SK-N-SH (cell line): ENCODE data around the gene MC2R. TPM values are rescaled to one million over a fixed set of nuclear protein-coding genes. Genes with fewer than 3 reads are reported as not detected.

Experiments
- CTCF ChIA-PET: fragments of 300-600, 350-600 bp; formaldehyde crosslinking; extraction: SDS; loops from one replicate; lab custom pipeline; 2021; lab: Yijun Ruan, JAX
- POLR2A ChIA-PET: fragments of 350-600 bp; sonication (Branson Sonifier 250); formaldehyde crosslinking; extraction: SDS; loops from one replicate; lab custom pipeline; 2020; ENCODE audit warnings: antibody characterized with exemption, inconsistent platforms; lab: Yijun Ruan, JAX
- DNase-seq: peaks from one replicate; pipeline ENCODE4 v3.0.0; 2012
- H2AFZ ChIP-seq: fragments of 200-600 bp; sonication (generic); 2 replicates; pipeline ENCODE4 v1.8.1; 2016; ENCODE audit warnings: antibody characterized with exemption, mild to moderate bottlenecking, low read depth
- H3F3A ChIP-seq: fragments of 200-600 bp; sonication (generic); replicated peaks from 2 replicates; pipeline ENCODE3; 2016; ENCODE audit warnings: antibody characterized with exemption, mild to moderate bottlenecking; ENCODE audit not compliant: insufficient read depth
- H3K27ac ChIP-seq, 2 experiments: fragments of 200-500 bp in 1 of 2; fragments of 200-600 bp in 1 of 2; sonication (Bioruptor generic) in 1 of 2; sonication (generic), shearing (Covaris generic) in 1 of 2; 2 replicates each; pipeline versions ENCODE4 v1.5.1 to v1.6.1; 2014 to 2016; ENCODE audit warnings: low read depth in 2 of 2, inconsistent platforms in 1 of 2, low read length in 1 of 2, mild to moderate bottlenecking in 1 of 2, mixed read lengths in 1 of 2
- H3K27me3 ChIP-seq: fragments of 200-600 bp; sonication (generic), shearing (Covaris generic); 2 replicates; pipeline ENCODE4 v1.6.1; 2016; ENCODE audit warnings: mixed run types; ENCODE audit not compliant: insufficient read depth
- H3K36me3 ChIP-seq, 2 experiments: fragments of 200-500 bp in 1 of 2; fragments of 200-600 bp in 1 of 2; sonication (Bioruptor generic) in 1 of 2; sonication (generic) in 1 of 2; replicated peaks in 1 of 2; 2 replicates each; pipeline versions ENCODE3 to v1.5.1; 2014 to 2016; ENCODE audit warnings: low read length in 1 of 2, mild to moderate bottlenecking in 1 of 2; ENCODE audit not compliant: insufficient read depth in 2 of 2, control insufficient read depth in 1 of 2
- H3K4me1 ChIP-seq, 2 experiments: fragments of 200-500 bp in 1 of 2; fragments of 200-600 bp in 1 of 2; sonication (Bioruptor generic) in 1 of 2; sonication (generic), shearing (Covaris generic) in 1 of 2; 2 replicates each; pipeline versions ENCODE4 v1.5.1 to v1.6.1; 2014 to 2016; ENCODE audit warnings: low read depth in 1 of 2, low read length in 1 of 2, mixed run types in 1 of 2; ENCODE audit not compliant: insufficient read depth in 2 of 2, control insufficient read depth in 1 of 2
- H3K4me2 ChIP-seq: fragments of 200-600 bp; sonication (generic), shearing (Covaris generic); 2 replicates; pipeline ENCODE4 v1.6.1; 2017; ENCODE audit warnings: mixed run types
- H3K4me3 ChIP-seq, 2 experiments: fragments of 200-500 bp in 1 of 2; fragments of 200-600 bp in 1 of 2; sonication (Bioruptor generic) in 1 of 2; sonication (generic), shearing (Covaris generic) in 1 of 2; 2 replicates each; pipeline versions ENCODE4 v1.5.1 to v1.8.1; 2014 to 2016; ENCODE audit warnings: low read depth in 2 of 2, inconsistent platforms in 1 of 2, low read length in 1 of 2, mild to moderate bottlenecking in 1 of 2, mixed read lengths in 1 of 2, moderate library complexity in 1 of 2
- H3K79me2 ChIP-seq: fragments of 200-600 bp; sonication (generic); 2 replicates; pipeline ENCODE4 v1.8.1; 2017; ENCODE audit warnings: mild to moderate bottlenecking; ENCODE audit not compliant: insufficient read depth
- H3K9ac ChIP-seq: fragments of 200-600 bp; sonication (generic); 2 replicates; pipeline ENCODE4 v1.6.1; 2017; ENCODE audit warnings: mixed run types
- H3K9me2 ChIP-seq: fragments of 200-600 bp; sonication (generic); 2 replicates; pipeline ENCODE4 v1.6.1; 2017; ENCODE audit warnings: mixed run types
- H3K9me3 ChIP-seq: fragments of 200-600 bp; sonication (generic); 2 replicates; pipeline ENCODE4 v1.6.1; 2017; ENCODE audit warnings: mixed run types, mild to moderate bottlenecking, moderate library complexity
- H4K20me1 ChIP-seq: fragments of 200-600 bp; sonication (generic); 2 replicates; pipeline ENCODE4 v1.6.1; 2017; ENCODE audit warnings: mild to moderate bottlenecking, mixed run types; ENCODE audit not compliant: insufficient read depth
- FOXJ3 ChIP-seq: sonication (generic); formaldehyde crosslinking; IDR thresholded peaks from 2 replicates; pipeline ENCODE4 v1.5.1; 2020; ENCODE audit warnings: mild to moderate bottlenecking, missing genetic modification reagents
- GABPA ChIP-seq: IDR thresholded peaks from 2 replicates; pipeline ENCODE4 v1.4.0; 2012; ENCODE audit warnings: low read depth, mild to moderate bottlenecking
- JUND ChIP-seq: IDR thresholded peaks from 2 replicates; pipeline ENCODE4 v1.4.0; 2012
- MXI1 ChIP-seq: IDR thresholded peaks from 2 replicates; pipeline ENCODE4 v1.6.1; 2012; ENCODE audit warnings: mild to moderate bottlenecking, low read depth, low read length, improper control_type of control experiment
- NRF1 ChIP-seq: IDR thresholded peaks from 2 replicates; pipeline ENCODE4 v1.6.1; 2012; ENCODE audit warnings: low read depth, mild to moderate bottlenecking, low read length
- POLR2AphosphoS5 ChIP-seq: IDR thresholded peaks from 2 replicates; pipeline ENCODE4 v1.6.1; 2012; ENCODE audit warnings: low read depth, low read length
- RCOR1 ChIP-seq: fragments of 150-350 bp; IDR thresholded peaks from 2 replicates; pipeline ENCODE4 v1.6.1; 2017; ENCODE audit warnings: antibody characterized with exemption, low read length
- RFX5 ChIP-seq: IDR thresholded peaks from 2 replicates; pipeline ENCODE4 v1.6.1; 2012; ENCODE audit warnings: mild to moderate bottlenecking, improper control_type of control experiment, low read length
- SMC3 ChIP-seq: IDR thresholded peaks from 2 replicates; pipeline ENCODE4 v1.6.1; 2012; ENCODE audit warnings: low read depth, low read length, improper control_type of control experiment
- TAF1 ChIP-seq: IDR thresholded peaks from 2 replicates; pipeline ENCODE4 v1.6.1; 2012; ENCODE audit warnings: low read depth, mild to moderate bottlenecking, low read length, moderate library complexity, borderline replicate concordance
- TEAD4 ChIP-seq: IDR thresholded peaks from 2 replicates; pipeline ENCODE4 v1.4.0; 2012; ENCODE audit warnings: mild to moderate bottlenecking, borderline replicate concordance; ENCODE audit not compliant: insufficient read depth
- USF1 ChIP-seq: IDR thresholded peaks from 2 replicates; pipeline ENCODE4 v1.4.0; 2012; ENCODE audit warnings: low read depth, borderline replicate concordance
- YY1 ChIP-seq: IDR thresholded peaks from 2 replicates; pipeline ENCODE4 v1.4.0; 2012; ENCODE audit warnings: low read depth, mild to moderate bottlenecking
- ZBTB33 ChIP-seq: IDR thresholded peaks from 2 replicates; pipeline ENCODE4 v1.4.0; 2012; ENCODE audit warnings: low read depth, borderline replicate concordance
- WGBS: methylation state at CpG from one replicate; pipeline ENCODE4 v1.1.6; 2017; ENCODE audit warnings: low lambda C conversion rate; 5-methylcytosine and 5-hydroxymethylcytosine counted together
- polyA plus RNA-seq, 3 experiments: library from polyadenylated mRNA; depleted of rRNA; stranded (reverse); fragments of >200 nt; gene quantifications; 2 replicates each; pipeline ENCODE4 v1.2.3, GENCODE V29; 2012
- TF ChIP-seq, protein P1 (sequence below): fragments of 150-350 bp; IDR thresholded peaks from 2 replicates; pipeline ENCODE4 v1.6.1; 2016; ENCODE audit warnings: mild to moderate bottlenecking, low read depth, low read length
- TF ChIP-seq, protein P2 (sequence below): fragments of 150-350 bp; IDR thresholded peaks from 2 replicates; pipeline ENCODE4 v1.6.1; 2017; ENCODE audit warnings: antibody characterized with exemption, low read length, low read depth, borderline replicate concordance
- TF ChIP-seq, protein P3 (sequence below): IDR thresholded peaks from 2 replicates; pipeline ENCODE4 v1.6.1; 2012; ENCODE audit warnings: mild to moderate bottlenecking, low read depth, low read length, moderate library complexity

The MC2R gene
- polyA plus RNA-seq, 1 of the 3 experiments (the other 2 are of a cell fraction) = not detected

DNA sequence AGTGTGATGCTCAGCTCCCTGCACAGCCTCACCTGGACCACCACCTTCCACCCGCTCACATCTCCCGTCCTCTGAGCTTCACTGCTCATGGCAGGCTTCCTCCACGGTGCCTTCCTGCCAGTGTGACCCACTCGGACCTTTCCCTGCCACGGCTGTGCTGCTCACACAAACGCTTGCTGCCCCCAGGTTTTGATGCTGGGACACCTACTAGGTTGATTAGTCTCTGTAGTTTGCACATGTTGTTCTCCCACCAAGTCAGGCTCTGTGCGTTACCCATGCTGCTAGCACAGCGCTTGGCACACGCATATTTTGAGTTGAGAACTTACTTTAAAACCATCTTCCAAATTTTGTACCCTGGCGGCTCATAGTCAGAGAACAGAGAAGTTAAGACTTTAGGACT lies 2.1 kb downstream of the MC2R start:
- DNase-seq = no peak
- Histone ChIP-seq H3F3A (no peaks in the 10 kb centered on the region), H4K20me1 (no peaks in the 10 kb centered on the region), H2AFZ (no peak overlapping the region), H3K79me2 (no peaks in the 10 kb centered on the region), H3K4me1 (peaks cover 0 to 5% of the 10 kb centered on the region in 2 experiments; a peak in 1 of 4 replicates), H3K9me3 (no peaks in the 10 kb centered on the region), H3K9ac (no peak overlapping the region), H3K9me2 (no peaks in the 10 kb centered on the region), H3K27ac (no peak overlapping the region), H3K36me3 (no peaks in the 10 kb centered on the region), H3K4me3 (no peak overlapping the region), H3K27me3 (peaks cover 46% of the 10 kb centered on the region; the same call in 1 of the 2 replicates), H3K4me2 (no peak overlapping the region)
- CTCF ChIA-PET = interaction anchor here (1.2 kb wide), 1 partner anchor 173 kb away, joined by 3 read pairs; no protein-coding TSS in a partner anchor
- no peak for TF ChIP-seq TEAD4
- no peak for TF ChIP-seq RCOR1
- TF ChIP-seq NRF1 = no peak
- no peak for TF ChIP-seq GABPA
- TF ChIP-seq, protein P1, sequence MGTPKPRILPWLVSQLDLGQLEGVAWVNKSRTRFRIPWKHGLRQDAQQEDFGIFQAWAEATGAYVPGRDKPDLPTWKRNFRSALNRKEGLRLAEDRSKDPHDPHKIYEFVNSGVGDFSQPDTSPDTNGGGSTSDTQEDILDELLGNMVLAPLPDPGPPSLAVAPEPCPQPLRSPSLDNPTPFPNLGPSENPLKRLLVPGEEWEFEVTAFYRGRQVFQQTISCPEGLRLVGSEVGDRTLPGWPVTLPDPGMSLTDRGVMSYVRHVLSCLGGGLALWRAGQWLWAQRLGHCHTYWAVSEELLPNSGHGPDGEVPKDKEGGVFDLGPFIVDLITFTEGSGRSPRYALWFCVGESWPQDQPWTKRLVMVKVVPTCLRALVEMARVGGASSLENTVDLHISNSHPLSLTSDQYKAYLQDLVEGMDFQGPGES = no peak
- TF ChIP-seq FOXJ3 = no peak
- no peak for TF ChIP-seq YY1
- TF ChIP-seq, protein P2, sequence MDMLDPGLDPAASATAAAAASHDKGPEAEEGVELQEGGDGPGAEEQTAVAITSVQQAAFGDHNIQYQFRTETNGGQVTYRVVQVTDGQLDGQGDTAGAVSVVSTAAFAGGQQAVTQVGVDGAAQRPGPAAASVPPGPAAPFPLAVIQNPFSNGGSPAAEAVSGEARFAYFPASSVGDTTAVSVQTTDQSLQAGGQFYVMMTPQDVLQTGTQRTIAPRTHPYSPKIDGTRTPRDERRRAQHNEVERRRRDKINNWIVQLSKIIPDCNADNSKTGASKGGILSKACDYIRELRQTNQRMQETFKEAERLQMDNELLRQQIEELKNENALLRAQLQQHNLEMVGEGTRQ = no peak
- no peak for TF ChIP-seq JUND
- no peak for TF ChIP-seq SMC3
- TF ChIP-seq, protein P3, sequence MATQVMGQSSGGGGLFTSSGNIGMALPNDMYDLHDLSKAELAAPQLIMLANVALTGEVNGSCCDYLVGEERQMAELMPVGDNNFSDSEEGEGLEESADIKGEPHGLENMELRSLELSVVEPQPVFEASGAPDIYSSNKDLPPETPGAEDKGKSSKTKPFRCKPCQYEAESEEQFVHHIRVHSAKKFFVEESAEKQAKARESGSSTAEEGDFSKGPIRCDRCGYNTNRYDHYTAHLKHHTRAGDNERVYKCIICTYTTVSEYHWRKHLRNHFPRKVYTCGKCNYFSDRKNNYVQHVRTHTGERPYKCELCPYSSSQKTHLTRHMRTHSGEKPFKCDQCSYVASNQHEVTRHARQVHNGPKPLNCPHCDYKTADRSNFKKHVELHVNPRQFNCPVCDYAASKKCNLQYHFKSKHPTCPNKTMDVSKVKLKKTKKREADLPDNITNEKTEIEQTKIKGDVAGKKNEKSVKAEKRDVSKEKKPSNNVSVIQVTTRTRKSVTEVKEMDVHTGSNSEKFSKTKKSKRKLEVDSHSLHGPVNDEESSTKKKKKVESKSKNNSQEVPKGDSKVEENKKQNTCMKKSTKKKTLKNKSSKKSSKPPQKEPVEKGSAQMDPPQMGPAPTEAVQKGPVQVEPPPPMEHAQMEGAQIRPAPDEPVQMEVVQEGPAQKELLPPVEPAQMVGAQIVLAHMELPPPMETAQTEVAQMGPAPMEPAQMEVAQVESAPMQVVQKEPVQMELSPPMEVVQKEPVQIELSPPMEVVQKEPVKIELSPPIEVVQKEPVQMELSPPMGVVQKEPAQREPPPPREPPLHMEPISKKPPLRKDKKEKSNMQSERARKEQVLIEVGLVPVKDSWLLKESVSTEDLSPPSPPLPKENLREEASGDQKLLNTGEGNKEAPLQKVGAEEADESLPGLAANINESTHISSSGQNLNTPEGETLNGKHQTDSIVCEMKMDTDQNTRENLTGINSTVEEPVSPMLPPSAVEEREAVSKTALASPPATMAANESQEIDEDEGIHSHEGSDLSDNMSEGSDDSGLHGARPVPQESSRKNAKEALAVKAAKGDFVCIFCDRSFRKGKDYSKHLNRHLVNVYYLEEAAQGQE = no peak
- 2% methylated on average over 10 of the region's 10 CpGs for WGBS
- POLR2A ChIA-PET = no interaction called here

DNA sequence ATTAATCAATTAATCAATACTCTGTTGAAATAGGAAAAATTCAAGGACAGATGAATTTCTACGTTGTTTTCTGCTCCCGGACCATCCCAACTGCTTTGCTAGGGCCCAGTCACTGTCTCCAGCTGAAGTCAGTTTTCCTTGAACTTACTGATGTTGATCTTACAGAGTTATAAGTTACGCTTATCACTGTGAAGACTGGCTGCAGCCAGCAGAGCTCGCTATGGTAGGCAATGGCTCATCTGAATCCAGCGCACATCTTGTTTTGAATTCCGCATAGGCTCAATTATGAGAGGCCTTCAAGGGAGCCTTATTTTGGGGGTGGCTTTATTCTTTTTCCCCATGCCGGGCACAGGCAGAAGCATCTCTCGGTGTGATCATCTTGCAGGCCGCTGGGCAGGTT lies 2.7 kb downstream of the MC2R start:
- H3K4me1 ChIP-seq = peaks cover 0 to 5% of the 10 kb centered on the region in 2 experiments; a peak in 1 of 4 replicates
- H4K20me1 ChIP-seq = no peaks in the 10 kb centered on the region
- ChIA-PET CTCF (interaction anchor here (1.2 kb wide), 1 partner anchor 174 kb away, joined by 3 read pairs; no protein-coding TSS in a partner anchor), POLR2A (no interaction called here)
- 8% methylated on average over 7 of the region's 9 CpGs for WGBS
- H3K36me3 ChIP-seq = no peaks in the 10 kb centered on the region
- no peaks in the 10 kb centered on the region for H3K9me2 ChIP-seq
- no peaks in the 10 kb centered on the region for H3K79me2 ChIP-seq
- no peak overlapping the region for H3K27ac ChIP-seq
- H3K27me3 ChIP-seq = peaks cover 46% of the 10 kb centered on the region; the same call in 1 of the 2 replicates
- no peak overlapping the region for H3K4me2 ChIP-seq
- no peaks in the 10 kb centered on the region for H3K9me3 ChIP-seq
- no peak overlapping the region for H3K4me3 ChIP-seq
- no peak overlapping the region for H2AFZ ChIP-seq
- DNase-seq = no peak
- H3K9ac ChIP-seq = no peak overlapping the region
- no peaks in the 10 kb centered on the region for H3F3A ChIP-seq
- TF ChIP-seq, protein P2 = no peak
- TF ChIP-seq RCOR1 (no peak), FOXJ3 (no peak), POLR2AphosphoS5 (no peak), USF1 (no peak), TAF1 (no peak), RFX5 (no peak), MXI1 (no peak), YY1 (no peak), ZBTB33 (no peak), SMC3 (no peak), TEAD4 (no peak)
